Prostate gland (tissue), 2 donors: ENCODE results near the gene WDFY2.

Experiments used
- POLR2A ChIP-seq: fragments of 450-650 bp; IDR thresholded peaks from one replicate; pipeline ENCODE4 v1.6.1; 2016; ENCODE audit warnings: antibody characterized with exemption, mild to moderate bottlenecking
- TF ChIP-seq, protein P1 (sequence below), 4 experiments: fragments of 200-600 bp in 2 of 4; fragments of 450-650 bp in 2 of 4; sonication (generic) in 2 of 4; IDR thresholded peaks; 1 replicate in 3 of 4; 2 replicates in 1 of 4; pipeline ENCODE4 v1.5.1; 2016 to 2019; ENCODE audit warnings: antibody characterized with exemption in 4 of 4, mild to moderate bottlenecking in 2 of 4, moderate library complexity in 2 of 4

DNA sequence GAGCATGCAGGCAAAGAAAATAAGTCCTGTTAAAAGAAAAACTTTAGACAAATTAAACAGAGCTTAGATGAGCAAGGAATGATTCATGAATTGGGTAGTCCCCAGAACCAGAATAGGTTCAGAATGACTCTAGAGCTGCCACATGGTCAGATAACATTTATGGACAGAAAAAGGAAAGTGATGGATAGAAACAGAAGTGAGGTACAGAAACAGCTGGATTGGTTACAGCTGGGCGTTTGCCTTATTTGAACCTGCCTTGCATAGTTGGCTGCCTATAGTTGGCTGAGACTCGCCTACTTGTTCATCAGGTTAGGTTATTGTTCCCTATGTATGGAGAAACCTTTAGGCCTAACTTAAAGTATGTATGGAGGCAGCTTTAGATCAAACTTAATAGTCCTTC, 35.4 kb downstream of the WDFY2 start:
- TF ChIP-seq, protein P1, sequence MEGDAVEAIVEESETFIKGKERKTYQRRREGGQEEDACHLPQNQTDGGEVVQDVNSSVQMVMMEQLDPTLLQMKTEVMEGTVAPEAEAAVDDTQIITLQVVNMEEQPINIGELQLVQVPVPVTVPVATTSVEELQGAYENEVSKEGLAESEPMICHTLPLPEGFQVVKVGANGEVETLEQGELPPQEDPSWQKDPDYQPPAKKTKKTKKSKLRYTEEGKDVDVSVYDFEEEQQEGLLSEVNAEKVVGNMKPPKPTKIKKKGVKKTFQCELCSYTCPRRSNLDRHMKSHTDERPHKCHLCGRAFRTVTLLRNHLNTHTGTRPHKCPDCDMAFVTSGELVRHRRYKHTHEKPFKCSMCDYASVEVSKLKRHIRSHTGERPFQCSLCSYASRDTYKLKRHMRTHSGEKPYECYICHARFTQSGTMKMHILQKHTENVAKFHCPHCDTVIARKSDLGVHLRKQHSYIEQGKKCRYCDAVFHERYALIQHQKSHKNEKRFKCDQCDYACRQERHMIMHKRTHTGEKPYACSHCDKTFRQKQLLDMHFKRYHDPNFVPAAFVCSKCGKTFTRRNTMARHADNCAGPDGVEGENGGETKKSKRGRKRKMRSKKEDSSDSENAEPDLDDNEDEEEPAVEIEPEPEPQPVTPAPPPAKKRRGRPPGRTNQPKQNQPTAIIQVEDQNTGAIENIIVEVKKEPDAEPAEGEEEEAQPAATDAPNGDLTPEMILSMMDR (IDR thresholded peaks at IDR 0.05): no peak
- TF ChIP-seq POLR2A: no peak
